Breast epithelium (tissue), 4 donors: ENCODE data around the gene KCND2. TPM values are rescaled to one million over a fixed set of nuclear protein-coding genes. Genes with fewer than 3 reads are reported as not detected.

Experiments used
- DNase-seq, 2 donors: peaks; one replicate each; pipeline ENCODE4 v3.0.0-alpha.2; 2019; ENCODE audit warnings: low spot score in 2 of 2
- H3K27ac ChIP-seq, 2 donors: fragments of 200-600 bp; sonication (generic) in 1 of 2; one replicate each; pipeline ENCODE4 v1.5.1; 2016 to 2019; ENCODE audit warnings: mild to moderate bottlenecking in 1 of 2
- H3K27me3 ChIP-seq, 2 donors: fragments of 200-600 bp; sonication (generic) in 1 of 2; one replicate each; pipeline versions ENCODE4 v1.5.1 to v1.6.0; 2017 to 2019; ENCODE audit warnings: control low read depth in 1 of 2, mild to moderate bottlenecking in 1 of 2
- H3K36me3 ChIP-seq: fragments of 200-600 bp; one replicate; pipeline ENCODE4 v1.5.1; 2019
- H3K4me1 ChIP-seq, 2 donors: fragments of 200-600 bp; sonication (generic); one replicate each; pipeline ENCODE4 v1.5.1; 2016 to 2019; ENCODE audit warnings: control low read depth in 1 of 2
- H3K4me3 ChIP-seq, 3 donors: fragments of 200-600 bp; sonication (generic); 1 replicate in 2 of 3; 2 replicates in 1 of 3; pipeline ENCODE4 v1.5.1; 2016 to 2019; ENCODE audit warnings: mild to moderate bottlenecking in 3 of 3, moderate library complexity in 2 of 3
- H3K9me3 ChIP-seq, 2 donors: fragments of 200-600 bp; sonication (generic) in 1 of 2; one replicate each; pipeline ENCODE4 v1.5.1; 2016 to 2019; ENCODE audit warnings: control low read depth in 1 of 2
- POLR2A ChIP-seq: fragments of 450-650 bp; IDR thresholded peaks from one replicate; pipeline ENCODE4 v1.6.1; 2016; ENCODE audit warnings: antibody characterized with exemption, mild to moderate bottlenecking, moderate library complexity
- POLR2AphosphoS5 ChIP-seq, 3 donors: sonication (generic); formaldehyde crosslinking; IDR thresholded peaks; one replicate each; pipeline ENCODE4 v1.6.1; 2017; ENCODE audit warnings: antibody characterized with exemption in 3 of 3
- intact Hi-C: fragments of 100-400 bp; cut with DNase I; formaldehyde crosslinking; loops from one replicate; pipeline ENCODE4 v1.15.1; 2023; ENCODE audit warnings: low total_unique reads
- total RNA-seq, 3 donors: library from RNA; depleted of rRNA; stranded (reverse); fragments of >200 nt; gene quantifications; one replicate each; pipeline ENCODE4 v1.1.0, GENCODE V29; 2016
- TF ChIP-seq, protein P1 (sequence below), 3 donors: fragments of 450-650 bp; IDR thresholded peaks; one replicate each; pipeline ENCODE4 v1.5.1; 2016 to 2017; ENCODE audit warnings: antibody characterized with exemption in 3 of 3, mild to moderate bottlenecking in 3 of 3, moderate library complexity in 3 of 3

KCND2 gene
- total RNA-seq, 3 donors from 2014 or later, result 1.9 to 3.6 (median 2.6) TPM

DNA sequence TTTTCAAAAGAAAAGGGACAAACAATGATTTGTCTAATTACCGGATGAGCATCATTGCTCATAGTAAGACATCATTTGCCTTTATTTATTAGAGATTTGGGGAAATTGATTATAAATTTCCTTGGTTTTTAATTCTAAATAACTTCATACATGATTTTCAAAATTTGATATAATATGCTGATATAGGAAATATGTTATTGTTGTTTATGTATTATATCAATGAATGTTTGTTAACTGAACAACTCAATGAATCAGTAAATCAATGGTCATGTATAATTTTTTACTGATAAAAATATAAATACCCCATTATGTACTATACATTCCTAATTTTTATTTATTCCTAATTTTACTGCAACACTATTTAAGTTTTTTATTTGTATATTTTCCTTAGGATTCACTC, 327.6 kb downstream of the KCND2 start:
- H3K27ac ChIP-seq, result no peak overlapping the region
- DNase-seq, result no peak

GRCh38 chr7:120603366-120603765, 330.4 kb downstream of the KCND2 start:
- H3K9me3 ChIP-seq, result no peaks in the 10 kb centered on the region
- no peak overlapping the region for H3K27ac ChIP-seq
- TF ChIP-seq, protein P1, sequence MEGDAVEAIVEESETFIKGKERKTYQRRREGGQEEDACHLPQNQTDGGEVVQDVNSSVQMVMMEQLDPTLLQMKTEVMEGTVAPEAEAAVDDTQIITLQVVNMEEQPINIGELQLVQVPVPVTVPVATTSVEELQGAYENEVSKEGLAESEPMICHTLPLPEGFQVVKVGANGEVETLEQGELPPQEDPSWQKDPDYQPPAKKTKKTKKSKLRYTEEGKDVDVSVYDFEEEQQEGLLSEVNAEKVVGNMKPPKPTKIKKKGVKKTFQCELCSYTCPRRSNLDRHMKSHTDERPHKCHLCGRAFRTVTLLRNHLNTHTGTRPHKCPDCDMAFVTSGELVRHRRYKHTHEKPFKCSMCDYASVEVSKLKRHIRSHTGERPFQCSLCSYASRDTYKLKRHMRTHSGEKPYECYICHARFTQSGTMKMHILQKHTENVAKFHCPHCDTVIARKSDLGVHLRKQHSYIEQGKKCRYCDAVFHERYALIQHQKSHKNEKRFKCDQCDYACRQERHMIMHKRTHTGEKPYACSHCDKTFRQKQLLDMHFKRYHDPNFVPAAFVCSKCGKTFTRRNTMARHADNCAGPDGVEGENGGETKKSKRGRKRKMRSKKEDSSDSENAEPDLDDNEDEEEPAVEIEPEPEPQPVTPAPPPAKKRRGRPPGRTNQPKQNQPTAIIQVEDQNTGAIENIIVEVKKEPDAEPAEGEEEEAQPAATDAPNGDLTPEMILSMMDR (IDR thresholded peaks at IDR 0.05), result no peak
- no peak for TF ChIP-seq POLR2A
- no peak for TF ChIP-seq POLR2AphosphoS5 (IDR thresholded peaks at IDR 0.05)
- H3K4me1 ChIP-seq, result no peaks in the 10 kb centered on the region
- H3K4me3 ChIP-seq, result no peak overlapping the region
- no peaks in the 10 kb centered on the region for H3K27me3 ChIP-seq
- no peak for DNase-seq
- H3K36me3 ChIP-seq, result no peaks in the 10 kb centered on the region
- intact Hi-C loops, result no loop called here

More for the DNA sequence above, 327.6 kb downstream of the KCND2 start:
- Histone ChIP-seq H3K4me3 (no peak overlapping the region), H3K27me3 (no peaks in the 10 kb centered on the region), H3K4me1 (no peaks in the 10 kb centered on the region), H3K36me3 (no peaks in the 10 kb centered on the region), H3K9me3 (no peaks in the 10 kb centered on the region)
- intact Hi-C loops, result no loop called here
- TF ChIP-seq POLR2AphosphoS5 (IDR thresholded peaks at IDR 0.05) (no peak), POLR2A (no peak)
- TF ChIP-seq, protein P1 (IDR thresholded peaks at IDR 0.05), result no peak

GRCh38 chr7:120609136-120609753, 336.3 kb downstream of the KCND2 start:
- Histone ChIP-seq H3K27me3 (no peaks in the 10 kb centered on the region), H3K27ac (no peak overlapping the region), H3K4me3 (no peak overlapping the region), H3K9me3 (no peaks in the 10 kb centered on the region), H3K4me1 (no peaks in the 10 kb centered on the region), H3K36me3 (no peaks in the 10 kb centered on the region)
- TF ChIP-seq POLR2AphosphoS5 (IDR thresholded peaks at IDR 0.05) (no peak), POLR2A (no peak)
- TF ChIP-seq, protein P1 (IDR thresholded peaks at IDR 0.05), result no peak
- no peak for DNase-seq
- intact Hi-C loops, result no loop called here

GRCh38 chr7:120611975-120612374, 339.0 kb downstream of the KCND2 start:
- no peak overlapping the region for H3K4me3 ChIP-seq
- no peaks in the 10 kb centered on the region for H3K27me3 ChIP-seq
- intact Hi-C loops, result no loop called here
- H3K36me3 ChIP-seq, result no peaks in the 10 kb centered on the region
- H3K4me1 ChIP-seq, result no peaks in the 10 kb centered on the region
- no peak overlapping the region for H3K27ac ChIP-seq
- H3K9me3 ChIP-seq, result no peaks in the 10 kb centered on the region
- no peak for DNase-seq
- TF ChIP-seq, protein P1 (IDR thresholded peaks at IDR 0.05), result no peak
- TF ChIP-seq POLR2A, result no peak
- no peak for TF ChIP-seq POLR2AphosphoS5 (IDR thresholded peaks at IDR 0.05)

- Histone ChIP-seq H3K4me1 (no peaks in the 10 kb centered on the region), H3K9me3 (no peaks in the 10 kb centered on the region), H3K27me3 (no peaks in the 10 kb centered on the region), H3K4me3 (no peak overlapping the region), H3K27ac (no peak overlapping the region), H3K36me3 (no peaks in the 10 kb centered on the region)
- intact Hi-C loops, result no loop called here
- DNase-seq, result no peak
- TF ChIP-seq, protein P1 (IDR thresholded peaks at IDR 0.05), result no peak
- TF ChIP-seq POLR2A (no peak), POLR2AphosphoS5 (IDR thresholded peaks at IDR 0.05) (no peak)
Measured at GRCh38 chr7:120615703-120616102, 342.7 kb downstream of the KCND2 start.
